Hematopoietic multipotent progenitor cell treated with erythropoietin and hydrocortisone succinate and interleukin-3 and kit ligand, for 6 days (in vitro differentiated cells): ENCODE results near the gene NEGR1.

Source experiments
- DNase-seq: peaks from one replicate; pipeline ENCODE4 v3.0.0-alpha.2; 2015

The NEGR1 gene

GRCh38 chr1:71427066-71427465, 855.3 kb downstream of the NEGR1 start:
- no peak for DNase-seq

DNA sequence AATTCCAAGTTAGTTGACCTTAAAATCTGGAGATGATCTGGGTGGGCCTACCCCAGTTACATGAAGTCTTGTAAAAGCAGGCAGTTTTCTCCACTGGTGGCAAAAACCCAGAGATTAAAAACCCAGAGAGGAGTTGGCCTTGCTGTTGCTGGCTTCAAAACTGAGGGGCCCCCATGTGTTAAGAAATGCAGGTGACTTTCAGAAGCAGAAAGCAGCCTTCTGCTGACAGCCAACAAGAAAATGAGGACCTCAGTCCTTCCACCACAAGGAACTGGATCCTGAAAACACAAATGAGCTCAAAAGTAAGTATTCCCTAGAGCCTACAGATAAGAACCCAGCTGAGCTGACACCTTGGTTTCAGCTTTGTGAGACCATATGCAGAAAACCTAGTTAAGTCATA, 857.8 kb downstream of the NEGR1 start:
- DNase-seq = no peak

DNA sequence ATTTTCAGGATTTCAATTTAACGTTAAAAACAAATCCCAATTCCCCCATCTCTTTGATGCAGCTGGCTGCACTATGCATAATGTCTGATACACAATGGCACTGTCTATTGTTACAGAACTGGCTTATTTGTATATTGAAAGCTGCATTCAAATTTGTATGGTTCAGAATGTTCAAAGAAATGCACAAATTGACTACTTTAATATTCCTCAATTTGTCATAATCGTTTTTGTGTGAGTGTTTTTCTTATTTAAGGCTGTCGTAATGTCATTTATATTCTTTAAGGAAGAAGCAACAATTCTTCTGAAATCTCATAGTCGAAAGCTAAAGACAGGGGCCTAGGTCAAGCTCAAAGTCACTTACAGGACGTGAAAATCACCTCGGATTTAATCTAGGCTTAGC, 860.1 kb downstream of the NEGR1 start:
- DNase-seq = no peak

DNA sequence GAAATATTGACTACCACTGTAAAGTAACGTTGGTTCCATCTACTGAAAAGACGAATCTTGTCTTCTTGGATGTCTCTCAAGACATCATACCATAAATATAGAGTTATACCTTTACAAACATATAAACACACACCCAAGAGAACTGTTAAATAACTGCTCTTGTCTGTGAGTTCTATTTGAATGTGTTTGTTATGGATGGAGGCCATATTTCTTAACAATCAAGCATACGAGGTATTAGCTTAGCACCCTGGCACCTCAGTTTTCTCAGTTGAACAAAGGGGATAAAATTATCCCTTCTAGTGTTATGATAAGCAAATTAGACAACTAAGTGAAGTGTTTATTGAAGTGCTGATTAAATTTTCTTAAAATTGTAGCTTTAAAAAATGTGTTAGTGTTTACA, 864.9 kb downstream of the NEGR1 start:
- no peak for DNase-seq

DNA sequence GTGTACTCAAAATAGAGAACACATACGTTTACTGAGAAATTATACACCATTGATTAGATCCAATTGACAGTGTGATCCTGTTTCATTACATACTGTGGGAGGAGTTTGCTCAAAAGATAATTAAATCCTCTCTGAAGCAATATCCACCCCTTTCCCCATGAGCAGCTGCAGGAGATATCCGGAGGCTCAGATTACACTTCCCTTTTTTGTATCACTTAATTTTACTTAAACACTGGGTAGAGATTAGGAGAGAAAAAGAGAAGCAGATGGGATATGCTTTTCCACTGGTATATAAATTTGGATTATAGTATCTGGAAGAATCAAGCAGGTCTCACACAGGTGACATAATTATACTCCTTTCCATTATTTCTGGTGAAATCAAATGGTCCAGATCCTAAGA, 868.2 kb downstream of the NEGR1 start:
- DNase-seq = peak; percentile 23

- no peak for DNase-seq
Observed at GRCh38 chr1:71413441-71414175, 868.7 kb downstream of the NEGR1 start.

DNA sequence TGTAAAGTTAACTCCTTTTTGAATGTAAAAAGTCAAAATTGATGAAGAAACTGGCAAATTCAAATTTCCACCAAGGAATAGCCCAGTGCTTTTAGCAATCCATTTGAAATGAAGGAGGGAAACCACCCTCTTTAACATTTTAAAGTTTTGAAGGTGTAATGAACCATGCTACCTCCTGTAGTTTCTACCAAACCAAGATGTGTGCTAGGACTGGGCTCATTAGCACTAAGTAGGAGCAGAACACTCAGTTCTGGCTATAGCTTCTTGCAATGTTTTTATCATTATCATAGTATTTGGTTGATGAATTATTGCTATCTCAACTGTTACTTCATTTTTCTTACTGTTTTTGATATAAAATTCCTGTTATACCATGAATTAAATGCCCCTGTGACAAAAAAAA, 882.3 kb downstream of the NEGR1 start:
- DNase-seq = no peak

DNA sequence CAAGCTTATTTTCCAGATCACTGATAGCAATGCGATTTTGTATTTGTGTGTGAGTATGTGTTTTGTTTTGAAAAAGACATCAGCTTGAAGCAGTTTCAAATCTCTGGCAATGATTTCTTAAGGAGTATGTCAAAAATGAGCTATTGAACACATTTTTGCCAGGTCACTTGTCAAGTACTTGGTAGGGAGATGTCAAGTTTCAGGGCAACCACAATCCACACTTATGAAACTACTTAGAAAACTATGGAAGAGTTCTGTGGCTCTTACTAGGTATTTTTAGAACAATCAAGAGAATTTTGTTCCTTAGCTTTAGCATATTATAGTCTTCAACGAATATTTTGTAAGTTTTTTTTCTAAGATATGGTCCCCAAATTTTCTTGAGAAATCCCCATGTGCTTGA, 882.7 kb downstream of the NEGR1 start:
- DNase-seq = no peak

DNA sequence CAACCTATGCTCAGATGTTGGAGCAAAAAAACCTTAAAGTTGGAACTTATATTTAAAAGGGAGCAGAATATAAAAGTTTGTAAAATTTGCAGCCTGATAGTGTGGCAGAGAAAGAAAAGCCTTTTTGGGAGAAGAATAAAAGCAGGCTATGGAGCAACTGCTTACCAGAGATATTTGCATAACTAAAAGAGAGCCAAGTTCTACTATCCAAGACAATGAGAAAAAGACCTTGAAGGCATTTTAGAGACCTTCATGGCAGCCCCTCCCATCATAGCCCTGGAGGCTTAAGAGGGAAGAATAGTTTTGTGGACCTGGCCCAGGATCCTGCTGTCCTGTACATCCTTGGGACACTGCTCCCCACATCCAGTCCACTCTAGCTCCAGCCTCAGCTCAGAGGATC, 889.0 kb downstream of the NEGR1 start:
- no peak for DNase-seq

DNA sequence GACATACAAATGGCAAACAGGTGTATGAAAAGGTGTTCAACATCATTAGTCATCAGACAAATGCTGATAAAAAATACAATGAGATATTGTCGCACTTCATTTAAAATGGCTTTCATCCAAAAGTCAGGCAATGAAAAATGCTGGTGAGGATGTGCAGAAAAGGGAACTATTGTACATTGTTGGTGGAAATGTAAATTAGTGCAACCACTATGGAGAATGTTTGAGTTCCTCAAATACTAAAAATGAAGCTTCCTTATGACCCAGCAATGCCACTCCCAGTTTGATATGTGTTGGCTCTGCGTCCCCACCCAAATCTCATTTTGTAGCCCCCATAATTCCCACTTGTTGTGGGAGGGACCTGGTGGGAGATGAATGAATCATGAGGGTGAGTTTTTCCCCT, 891.8 kb downstream of the NEGR1 start:
- no peak for DNase-seq

DNA sequence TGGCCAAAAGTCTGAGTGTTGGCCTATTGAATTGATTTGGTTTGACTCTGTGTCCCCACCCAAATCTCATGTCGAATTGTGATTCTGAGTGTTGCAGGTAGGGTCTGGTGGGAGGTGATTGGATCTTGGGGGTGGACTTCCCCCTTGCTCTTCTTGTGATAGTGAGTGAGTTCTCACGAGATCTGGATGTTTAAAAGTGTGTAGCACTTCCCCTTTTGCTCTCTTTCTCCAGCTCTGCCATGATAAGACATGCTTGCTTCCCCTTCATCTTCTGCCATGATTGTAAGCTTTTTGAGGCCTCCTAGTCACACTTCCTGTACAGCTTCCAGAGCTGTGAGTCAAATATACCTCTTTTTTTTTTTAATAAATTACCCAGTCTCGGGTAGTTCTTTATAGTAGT, 904.5 kb downstream of the NEGR1 start:
- no peak for DNase-seq

- DNase-seq = no peak
Observed at GRCh38 chr1:71372496-71372895, 909.8 kb downstream of the NEGR1 start.

GRCh38 chr1:71371581-71371980, 910.8 kb downstream of the NEGR1 start:
- DNase-seq = no peak

GRCh38 chr1:71364236-71364635, 918.1 kb downstream of the NEGR1 start:
- DNase-seq = no peak

DNA sequence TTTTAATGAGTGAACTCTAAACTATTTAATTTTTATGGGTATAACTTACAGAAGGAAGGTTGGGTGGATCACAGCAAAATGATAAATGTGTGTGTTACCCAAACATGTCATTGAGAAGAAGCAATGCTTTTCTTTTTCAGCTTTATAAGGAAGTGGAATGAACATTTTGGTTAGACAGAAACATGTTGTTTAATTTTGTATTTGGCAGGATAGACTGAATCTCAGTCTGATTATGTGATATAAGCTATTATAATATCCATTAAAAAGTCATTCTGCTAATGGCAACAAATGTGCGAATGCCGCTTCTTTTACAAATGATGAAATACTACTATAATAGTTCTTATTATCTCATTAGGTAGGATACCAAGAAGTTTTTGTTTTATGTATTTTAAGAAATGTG, 919.6 kb downstream of the NEGR1 start:
- no peak for DNase-seq

GRCh38 chr1:71362076-71362475, 920.3 kb downstream of the NEGR1 start:
- DNase-seq = no peak

- DNase-seq = no peak
Observed at GRCh38 chr1:71357708-71358107, 924.6 kb downstream of the NEGR1 start.

- no peak for DNase-seq
Observed at GRCh38 chr1:71351438-71351837, 930.9 kb downstream of the NEGR1 start.

- no peak for DNase-seq
Observed at GRCh38 chr1:71350805-71351204, 931.5 kb downstream of the NEGR1 start.

DNA sequence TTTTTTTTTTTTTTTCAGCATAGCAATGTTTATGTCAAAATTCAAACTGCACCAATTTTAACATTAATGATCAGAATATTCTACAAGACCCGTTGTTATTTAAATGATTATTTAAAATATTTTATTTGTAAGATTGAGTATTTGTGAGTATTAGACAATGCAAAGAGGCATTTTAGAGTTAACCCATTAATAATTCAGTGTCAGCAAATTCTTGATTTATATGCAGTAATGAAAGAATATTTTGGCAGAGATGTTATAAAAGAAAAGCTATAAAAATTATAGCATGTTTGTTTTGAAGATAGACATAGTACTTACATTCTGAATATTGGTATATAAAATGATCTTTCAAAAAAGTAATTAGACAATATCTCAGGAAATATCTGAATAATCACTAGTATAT, 932.0 kb downstream of the NEGR1 start:
- no peak for DNase-seq
